Tibial nerve (tissue), 4 donors: ENCODE data around the gene CBX6. TPM values are rescaled to one million over a fixed set of nuclear protein-coding genes. Genes with fewer than 3 reads are reported as not detected.
A peak's percentile ranks its signal among the peaks of the same experiment; 100 is the strongest.

Experiments used
- DNase-seq, 2 donors: peaks; one replicate each; pipeline ENCODE4 v3.0.0-alpha.2; 2019; ENCODE audit warnings: low spot score in 2 of 2
- H3K27ac ChIP-seq, 4 donors: fragments of 200-600 bp; sonication (generic) in 3 of 4; one replicate each; pipeline ENCODE4 v1.5.1; 2017 to 2019; ENCODE audit warnings: mild to moderate bottlenecking in 1 of 4
- H3K27me3 ChIP-seq, 2 donors: fragments of 200-600 bp; sonication (generic) in 1 of 2; one replicate each; pipeline versions ENCODE4 v1.5.1 to v1.6.0; 2017 to 2019
- H3K36me3 ChIP-seq, 3 donors: fragments of 200-600 bp; sonication (generic); one replicate each; pipeline ENCODE4 v1.5.1; 2018 to 2019
- H3K4me1 ChIP-seq, 4 donors: fragments of 200-600 bp; sonication (generic) in 3 of 4; one replicate each; pipeline ENCODE4 v1.5.1; 2017 to 2019
- H3K4me3 ChIP-seq, 4 donors: fragments of 200-600 bp; sonication (generic) in 3 of 4; one replicate each; pipeline ENCODE4 v1.5.1; 2017 to 2019; ENCODE audit warnings: mild to moderate bottlenecking in 1 of 4, moderate library complexity in 1 of 4
- H3K9me3 ChIP-seq, 4 donors: fragments of 200-600 bp; sonication (generic) in 3 of 4; one replicate each; pipeline ENCODE4 v1.5.1; 2017 to 2019
- CTCF ChIP-seq, 5 experiments: fragments of 200-600 bp in 3 of 5; fragments of 450-650 bp in 2 of 5; sonication (generic) in 3 of 5; IDR thresholded peaks; one replicate each; pipeline ENCODE4 v1.5.1; 2016 to 2019; ENCODE audit warnings: antibody characterized with exemption in 5 of 5, mild to moderate bottlenecking in 3 of 5, moderate library complexity in 2 of 5
- EP300 ChIP-seq, 2 donors: sonication (generic); formaldehyde crosslinking; IDR thresholded peaks; one replicate each; pipeline ENCODE4 v1.6.1; 2017; ENCODE audit warnings: antibody characterized with exemption in 2 of 2, mild to moderate bottlenecking in 1 of 2
- POLR2A ChIP-seq, 2 donors: fragments of 450-650 bp; IDR thresholded peaks; one replicate each; pipeline ENCODE4 v1.6.1; 2017; ENCODE audit warnings: antibody characterized with exemption in 2 of 2, mild to moderate bottlenecking in 2 of 2, moderate library complexity in 2 of 2
- WGBS, 2 donors: methylation state at CpG; one replicate each; pipeline ENCODE4 v1.1.5; 2018; 5-methylcytosine and 5-hydroxymethylcytosine counted together
- total RNA-seq, 4 donors: library from RNA; depleted of rRNA; stranded (reverse); fragments of >200 nt; gene quantifications; one replicate each; pipeline ENCODE4 v1.1.0, GENCODE V29; 2016

CBX6 gene
- total RNA-seq, 4 donors from 2014 or later = 50.0 to 78.0 (median 56.8) TPM

GRCh38 chr22:38843201-38843656 lies 28.8 kb downstream of the CBX6 start:
- WGBS, 2 donors = 0 to 2% methylated on average over 12 to 25 of the region's 68 CpGs
- Histone ChIP-seq H3K27me3 (peaks cover 0 to 47% of the 10 kb centered on the region in 2 donors), H3K9me3 (no peaks in the 10 kb centered on the region), H3K4me1 (peaks cover 0 to 18% (median 3%) of the 10 kb centered on the region in 4 donors), H3K27ac (peak overlapping the region in 2 of 4 donors; percentile 53 to 68), H3K36me3 (no peaks in the 10 kb centered on the region), H3K4me3 (peak overlapping the region in 3 of 4 donors; percentile 42 to 60 (median 51))
- TF ChIP-seq POLR2A (IDR thresholded peaks at IDR 0.05) (no peak), CTCF (IDR thresholded peaks at IDR 0.05) (peak; percentile 25 to 64 (median 45))
- DNase-seq = no peak

- no peak for DNase-seq
- TF ChIP-seq POLR2A (IDR thresholded peaks at IDR 0.05) = no peak
- TF ChIP-seq CTCF (IDR thresholded peaks at IDR 0.05) = no peak
- TF ChIP-seq EP300 (IDR thresholded peaks at IDR 0.05) = no peak
- no peaks in the 10 kb centered on the region for H3K9me3 ChIP-seq
- H3K4me3 ChIP-seq = peak overlapping the region in 3 of 4 donors; percentile 42 to 60 (median 51)
- 25 to 26% methylated on average over 34 of the region's 34 CpGs for WGBS, 2 donors
- peak overlapping the region in 2 of 4 donors; percentile 53 to 68 for H3K27ac ChIP-seq
- H3K36me3 ChIP-seq = no peaks in the 10 kb centered on the region
- H3K4me1 ChIP-seq = peaks cover 0 to 18% (median 3%) of the 10 kb centered on the region in 4 donors
- H3K27me3 ChIP-seq = peaks cover 0 to 47% of the 10 kb centered on the region in 2 donors
These were observed 29.4 kb downstream of the CBX6 start for GRCh38 chr22:38842512-38843200.

- no peak for DNase-seq
- no peak for TF ChIP-seq CTCF (IDR thresholded peaks at IDR 0.05)
- TF ChIP-seq POLR2A (IDR thresholded peaks at IDR 0.05) = no peak
- no peak for TF ChIP-seq EP300 (IDR thresholded peaks at IDR 0.05)
- Histone ChIP-seq H3K27me3 (peaks cover 0 to 43% of the 10 kb centered on the region in 2 donors), H3K4me1 (peaks cover 0 to 18% (median 3%) of the 10 kb centered on the region in 4 donors), H3K36me3 (no peaks in the 10 kb centered on the region), H3K9me3 (no peaks in the 10 kb centered on the region), H3K4me3 (no peak overlapping the region), H3K27ac (no peak overlapping the region)
- 82 to 84% methylated on average over 5 of the region's 5 CpGs for WGBS, 2 donors
These were observed 30.4 kb downstream of the CBX6 start for GRCh38 chr22:38841635-38842034.

- H3K4me3 ChIP-seq = no peak overlapping the region
- peaks cover 0 to 43% of the 10 kb centered on the region in 2 donors for H3K27me3 ChIP-seq
- WGBS, 2 donors = 70 to 73% methylated on average over 5 to 7 of the region's 7 CpGs
- no peaks in the 10 kb centered on the region for H3K9me3 ChIP-seq
- H3K36me3 ChIP-seq = no peaks in the 10 kb centered on the region
- DNase-seq = no peak
- peaks cover 0 to 18% (median 3%) of the 10 kb centered on the region in 4 donors for H3K4me1 ChIP-seq
- H3K27ac ChIP-seq = no peak overlapping the region
- no peak for TF ChIP-seq POLR2A (IDR thresholded peaks at IDR 0.05)
- TF ChIP-seq EP300 (IDR thresholded peaks at IDR 0.05) = no peak
- TF ChIP-seq CTCF (IDR thresholded peaks at IDR 0.05) = no peak
These were observed 30.8 kb downstream of the CBX6 start for GRCh38 chr22:38841211-38841610.

- Histone ChIP-seq H3K27ac (no peak overlapping the region), H3K4me1 (peaks cover 0 to 18% (median 3%) of the 10 kb centered on the region in 4 donors), H3K4me3 (no peak overlapping the region), H3K9me3 (no peaks in the 10 kb centered on the region), H3K27me3 (peaks cover 0 to 40% of the 10 kb centered on the region in 2 donors), H3K36me3 (no peaks in the 10 kb centered on the region)
- no peak for DNase-seq
- TF ChIP-seq CTCF (IDR thresholded peaks at IDR 0.05) (no peak), EP300 (IDR thresholded peaks at IDR 0.05) (no peak), POLR2A (IDR thresholded peaks at IDR 0.05) (no peak)
- 82 to 87% methylated on average over 3 of the region's 3 CpGs for WGBS, 2 donors
These were observed 31.9 kb downstream of the CBX6 start for GRCh38 chr22:38840129-38840528.
